HG03060 (cell line): ENCODE measurements around the gene FRAS1.

Experiments
- ATAC-seq: cut with Tn5 transposase; IDR thresholded peaks from one replicate; pipeline ENCODE4 v1.9.1; 2021; ENCODE audit warnings: low read depth, moderate number of reproducible peaks; ENCODE audit not compliant: unreplicated experiment

The FRAS1 gene

DNA sequence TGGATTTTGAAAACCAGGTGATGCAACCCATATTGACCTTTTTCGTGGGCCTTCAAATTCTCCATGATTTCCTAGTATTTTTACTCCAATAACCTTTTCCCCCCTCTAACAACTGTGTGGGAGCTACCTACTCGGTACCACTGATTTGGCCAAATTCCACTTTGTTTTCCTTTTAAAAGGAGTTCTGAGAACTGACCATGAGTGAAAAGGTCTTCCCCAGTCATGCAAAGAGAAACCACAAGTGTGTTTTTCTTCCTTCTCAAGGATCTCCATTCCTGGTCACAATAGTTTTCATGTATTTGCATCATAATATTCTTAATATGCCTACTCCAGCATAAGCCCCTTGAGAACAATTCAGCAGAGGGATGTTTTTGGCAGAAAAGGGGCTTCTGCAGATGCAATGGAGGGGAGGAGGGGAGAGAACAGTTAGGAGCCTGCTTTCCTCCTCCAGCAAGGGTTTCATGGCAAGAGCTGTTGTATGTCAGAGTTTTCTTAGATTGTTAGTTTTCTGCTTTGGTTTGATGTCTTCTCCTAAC, 299.2 kb downstream of the FRAS1 start:
- no peak for ATAC-seq

DNA sequence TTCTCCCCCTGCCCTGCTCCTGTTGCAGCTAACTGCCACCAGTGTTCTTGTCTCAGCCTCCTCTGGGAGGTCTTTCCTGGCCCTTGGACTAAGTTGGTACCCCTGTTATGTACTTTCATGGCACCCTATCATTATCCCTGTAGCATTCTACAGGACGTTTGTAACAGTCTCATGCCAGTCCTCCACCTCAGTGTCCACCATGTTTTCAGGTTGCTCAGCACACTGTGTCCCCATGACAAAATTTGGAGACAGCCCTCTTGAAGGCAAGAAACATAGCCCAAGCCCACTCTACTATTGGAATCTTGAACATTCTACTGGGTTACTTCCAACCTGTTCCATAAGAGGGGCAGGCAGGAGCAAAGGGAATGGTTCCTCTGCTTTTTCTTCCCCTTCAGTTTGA, 300.0 kb downstream of the FRAS1 start:
- ATAC-seq = no peak

DNA sequence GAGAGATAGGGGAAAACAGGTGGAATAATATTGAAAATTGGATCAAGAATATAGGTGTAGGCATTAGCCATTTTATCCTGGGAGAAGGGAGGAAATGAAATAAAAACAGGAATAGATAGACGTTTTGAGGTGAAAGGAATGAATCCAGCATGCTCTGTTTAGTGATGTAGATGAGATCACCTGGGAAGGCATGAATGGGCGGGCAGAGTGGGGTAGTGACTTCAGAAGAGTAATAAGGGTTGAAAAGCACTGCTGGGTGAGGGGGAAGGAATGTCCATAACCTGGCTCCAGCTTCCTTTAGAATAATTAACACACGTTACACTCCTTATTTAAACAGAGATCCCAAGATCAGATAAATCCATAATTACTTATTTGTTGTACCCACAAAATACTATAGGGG, 303.3 kb downstream of the FRAS1 start:
- ATAC-seq = no peak

DNA sequence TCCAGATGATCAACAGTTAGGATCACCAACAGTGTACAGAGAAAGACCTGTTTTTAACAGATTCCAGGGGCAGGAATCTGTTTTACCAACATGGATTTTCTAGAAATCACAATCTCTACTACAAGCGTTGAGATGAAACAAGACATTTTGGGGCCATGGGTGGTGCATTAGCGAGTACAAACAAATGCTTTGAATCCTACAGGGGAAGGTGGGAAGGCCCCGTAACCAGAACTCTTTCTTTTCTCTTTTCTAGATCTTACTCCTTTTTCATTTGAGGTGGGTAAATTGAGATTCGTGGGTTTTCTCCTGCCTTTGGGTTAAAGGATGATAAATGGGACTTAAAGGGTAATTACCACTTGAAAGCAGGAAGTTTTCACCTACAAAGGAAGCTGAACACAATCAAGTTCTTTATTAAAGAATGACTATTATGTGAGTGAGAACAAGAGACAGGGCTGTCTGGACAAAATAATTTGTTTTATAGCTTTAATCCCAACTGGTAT, 304.5 kb downstream of the FRAS1 start:
- ATAC-seq = no peak

DNA sequence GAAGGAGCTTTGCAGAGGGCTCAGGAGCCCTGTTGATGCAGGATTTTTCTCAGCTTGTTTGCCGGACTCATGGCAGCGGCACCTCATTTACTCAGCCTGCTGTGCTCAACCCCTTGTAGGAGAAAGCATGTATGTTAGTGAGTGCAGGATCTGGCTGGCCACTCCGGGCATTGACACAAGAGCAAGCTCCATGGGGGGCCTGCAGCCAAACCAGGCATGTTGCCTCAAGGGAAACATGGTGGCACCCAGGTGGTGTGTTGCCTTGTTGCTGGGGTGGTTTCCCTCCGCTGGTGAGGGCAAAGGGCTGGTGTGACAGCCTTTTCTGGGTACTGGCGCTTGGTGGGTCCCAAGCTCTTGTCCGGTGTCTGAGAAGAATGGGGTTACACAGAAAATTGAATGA, 305.2 kb downstream of the FRAS1 start:
- ATAC-seq = no peak

DNA sequence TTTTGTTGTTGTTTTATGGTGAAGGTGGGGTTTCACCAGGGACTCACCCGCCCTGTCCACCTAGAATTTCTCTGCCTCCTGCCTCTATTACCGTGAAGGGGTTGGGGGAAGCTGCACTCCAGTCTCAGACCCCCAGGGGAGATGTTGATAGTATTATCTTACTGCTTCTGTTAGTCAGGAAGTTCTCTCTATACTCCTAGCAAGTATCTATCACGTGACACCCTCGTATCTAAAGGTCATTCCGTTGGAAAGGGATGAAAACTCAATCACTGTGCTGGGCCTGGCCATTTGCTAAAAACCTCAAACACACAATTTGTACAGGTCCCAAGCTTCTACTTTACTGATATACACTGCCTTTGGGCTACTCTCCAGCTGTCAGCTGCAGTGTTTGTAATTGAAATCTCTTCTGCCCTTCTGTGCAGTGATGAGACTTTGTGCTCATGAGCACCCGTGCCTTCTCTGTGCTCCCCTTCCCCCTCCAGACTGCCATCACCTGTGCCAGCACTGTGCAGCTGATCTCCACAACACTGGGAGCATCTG, 306.0 kb downstream of the FRAS1 start:
- no peak for ATAC-seq

DNA sequence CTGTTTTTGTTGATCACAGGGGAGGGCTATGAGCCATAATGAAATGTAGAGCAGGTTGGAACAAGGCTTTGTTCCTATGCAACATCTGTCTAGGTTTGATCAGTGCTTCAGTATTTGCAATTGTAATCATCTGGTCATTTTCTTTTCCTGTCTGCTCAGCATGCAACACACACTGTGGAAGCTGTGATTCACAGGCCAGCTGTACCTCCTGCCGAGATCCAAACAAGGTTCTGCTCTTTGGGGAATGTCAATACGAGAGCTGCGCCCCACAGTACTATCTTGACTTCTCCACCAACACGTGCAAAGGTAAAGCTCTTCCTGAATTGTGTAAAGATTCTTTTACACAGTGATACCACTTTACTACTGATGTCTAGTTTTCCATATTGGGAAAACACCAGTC, 312.6 kb downstream of the FRAS1 start:
- no peak for ATAC-seq

DNA sequence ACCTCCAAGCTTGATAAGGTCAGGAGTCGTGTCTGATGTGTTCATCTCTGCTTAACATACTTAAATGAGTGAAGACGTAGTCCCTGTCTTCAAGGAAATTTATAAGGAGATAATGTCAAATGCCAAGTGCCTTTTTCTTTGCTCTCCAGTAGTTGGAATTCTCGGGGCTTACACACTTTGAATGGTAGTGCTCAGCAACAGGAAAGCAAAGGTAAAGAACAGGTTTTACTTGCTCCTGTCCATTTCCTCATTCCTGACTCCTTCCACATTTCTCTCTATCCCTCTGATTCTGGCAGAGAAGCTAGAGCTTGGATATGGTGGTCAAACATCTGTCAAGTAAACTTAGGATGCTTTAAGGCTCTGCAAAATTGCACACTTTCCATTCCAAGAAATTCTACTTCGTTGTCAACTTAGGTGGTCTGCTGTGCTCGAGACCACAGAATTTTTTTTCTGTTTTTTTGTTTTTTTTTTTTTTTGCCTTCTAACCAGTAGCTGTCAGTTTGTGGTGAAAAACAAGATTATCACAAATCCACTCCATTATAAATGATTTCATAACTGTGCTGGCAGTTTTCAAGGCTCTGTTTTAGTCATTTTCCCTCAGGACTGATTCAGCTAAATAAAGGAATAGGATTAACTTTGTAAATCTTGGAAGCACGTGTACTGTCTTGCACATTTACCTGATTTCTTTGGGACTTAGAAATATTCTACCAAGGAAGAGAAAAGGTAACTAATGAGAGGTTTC, 313.7 kb downstream of the FRAS1 start:
- no peak for ATAC-seq

DNA sequence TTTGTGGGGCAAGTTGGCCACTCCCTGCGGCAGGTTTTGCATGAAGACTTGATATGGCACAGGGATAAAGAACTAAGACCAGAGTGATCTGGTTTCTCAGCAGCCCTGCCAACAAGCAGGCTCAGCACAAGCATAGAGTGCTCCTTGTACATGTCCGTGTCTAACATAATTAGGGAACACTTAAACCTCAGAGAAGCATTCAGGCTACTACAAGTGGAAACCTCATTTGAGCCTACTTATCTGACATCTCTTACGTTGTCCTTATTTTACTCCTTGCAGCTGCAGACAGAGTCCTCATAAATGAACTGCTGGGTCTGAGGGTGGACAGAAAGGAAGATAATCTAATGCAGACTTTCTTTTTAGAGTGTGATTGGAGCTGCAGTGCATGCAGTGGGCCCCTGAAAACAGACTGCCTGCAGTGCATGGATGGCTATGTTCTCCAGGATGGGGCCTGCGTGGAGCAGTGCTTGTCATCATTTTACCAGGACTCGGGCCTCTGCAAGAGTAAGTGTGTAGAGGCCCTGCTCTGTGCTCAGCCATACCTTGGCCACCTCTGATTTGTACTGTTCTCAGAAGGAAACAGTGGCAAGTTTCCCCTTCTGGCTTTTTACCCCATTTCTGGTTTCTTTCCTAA, 315.3 kb downstream of the FRAS1 start:
- ATAC-seq = no peak

DNA sequence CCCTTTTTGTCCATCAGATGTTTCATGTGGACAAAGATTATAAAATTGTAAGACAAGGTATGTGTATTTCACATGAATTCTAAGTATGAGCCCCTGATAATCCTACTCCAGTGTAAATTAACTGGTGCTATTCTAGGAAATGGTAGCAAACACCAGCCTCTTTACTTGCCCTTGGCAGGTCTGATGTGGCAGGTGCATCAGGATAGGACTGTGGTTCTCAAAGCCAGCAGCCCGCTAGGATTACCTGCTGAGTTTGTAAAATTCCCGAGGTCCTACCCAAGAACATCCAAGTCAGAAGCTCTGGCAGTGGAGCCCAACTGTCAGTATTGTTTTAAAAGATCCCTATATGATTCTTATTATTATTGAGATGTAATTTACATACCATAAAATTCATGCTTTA, 320.4 kb downstream of the FRAS1 start:
- no peak for ATAC-seq

DNA sequence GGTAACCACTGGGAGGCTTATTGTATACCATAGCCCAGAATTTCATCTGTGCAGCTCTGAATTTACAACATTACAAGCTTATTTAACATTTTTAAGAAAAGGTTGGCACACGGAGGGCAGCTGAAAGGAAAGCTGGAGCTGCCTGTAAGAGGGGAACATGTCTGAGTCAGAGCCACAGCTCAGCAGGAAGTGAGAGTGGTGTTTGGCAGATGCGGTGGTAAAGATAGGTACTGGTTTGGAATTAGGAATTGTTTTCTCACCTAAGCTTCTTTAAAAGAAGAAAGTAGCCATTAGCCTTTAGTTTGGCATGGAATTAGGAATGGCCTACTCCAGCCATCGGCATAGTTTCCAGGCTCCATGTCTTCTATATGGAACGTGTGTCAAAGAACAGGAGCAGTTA, 321.9 kb downstream of the FRAS1 start:
- no peak for ATAC-seq

DNA sequence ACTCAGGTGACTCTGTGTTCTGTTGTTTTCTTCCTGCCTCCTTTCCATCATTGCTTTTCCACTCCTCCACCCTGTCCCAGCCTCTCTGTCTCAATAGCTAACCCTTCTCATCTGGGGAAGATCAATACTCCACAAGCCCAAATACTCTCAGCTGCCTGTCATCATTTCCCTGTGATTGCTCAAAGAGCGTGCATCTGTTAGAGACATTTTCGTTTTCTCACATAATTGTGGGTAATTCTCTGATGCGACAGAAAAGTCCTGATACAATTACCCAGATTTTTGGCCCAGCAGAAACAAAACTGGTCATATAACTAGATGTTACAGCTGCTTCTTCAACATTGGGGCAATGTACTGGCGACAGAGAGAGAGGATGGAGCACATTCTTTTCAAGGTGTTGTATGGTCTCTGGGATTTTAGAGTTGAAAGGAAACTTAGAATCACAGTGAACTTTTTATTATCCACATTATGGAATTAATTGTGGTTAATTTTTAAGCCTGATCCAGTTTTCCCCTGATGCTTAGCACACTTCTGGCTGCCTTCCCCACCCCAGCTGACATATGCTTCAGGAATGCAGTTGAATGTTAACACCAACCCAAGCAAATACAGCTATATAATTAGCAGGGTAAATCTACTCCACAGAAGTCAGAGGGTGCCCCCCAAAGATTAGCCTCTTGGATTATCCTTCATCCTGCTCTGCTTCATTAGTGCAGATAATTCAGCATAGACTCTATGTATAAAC, 323.0 kb downstream of the FRAS1 start:
- no peak for ATAC-seq

DNA sequence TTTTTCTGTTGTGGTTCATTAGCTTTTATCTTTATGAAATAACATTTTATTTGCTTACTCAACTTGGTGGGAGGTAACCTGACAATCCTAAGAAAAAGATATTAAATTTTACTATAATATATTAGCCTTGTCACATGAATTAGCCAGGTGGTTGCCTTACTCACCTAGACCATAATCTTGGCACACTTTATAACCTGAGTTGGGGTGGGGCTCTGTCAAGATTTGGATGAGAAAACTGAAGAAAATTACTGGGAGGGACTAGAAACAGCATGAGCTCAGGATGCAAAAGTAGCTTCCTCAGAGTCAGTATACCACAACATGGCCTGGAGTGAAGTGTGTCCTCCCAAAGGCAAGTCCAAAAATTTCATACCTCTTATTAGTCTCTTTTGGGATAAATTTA, 329.6 kb downstream of the FRAS1 start:
- ATAC-seq = no peak

DNA sequence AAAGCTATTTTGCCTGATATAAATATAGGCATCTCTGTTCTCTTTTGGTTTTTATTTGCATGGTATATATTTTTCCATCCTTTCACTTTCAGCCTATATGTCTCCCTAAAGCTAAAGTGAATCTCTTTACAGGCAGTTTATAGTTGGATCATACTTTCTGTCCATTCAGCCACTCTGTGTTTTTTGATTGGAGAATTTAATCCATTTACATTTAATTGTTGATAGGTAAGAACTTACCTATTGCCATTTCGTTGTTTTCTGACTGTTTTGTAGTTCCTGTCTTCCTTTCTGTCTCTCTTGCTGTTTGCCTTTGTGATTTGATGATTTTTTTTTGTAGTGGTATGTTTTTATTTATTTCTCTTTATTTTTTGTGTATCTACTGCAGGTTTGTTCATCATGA, 338.5 kb downstream of the FRAS1 start:
- no peak for ATAC-seq

DNA sequence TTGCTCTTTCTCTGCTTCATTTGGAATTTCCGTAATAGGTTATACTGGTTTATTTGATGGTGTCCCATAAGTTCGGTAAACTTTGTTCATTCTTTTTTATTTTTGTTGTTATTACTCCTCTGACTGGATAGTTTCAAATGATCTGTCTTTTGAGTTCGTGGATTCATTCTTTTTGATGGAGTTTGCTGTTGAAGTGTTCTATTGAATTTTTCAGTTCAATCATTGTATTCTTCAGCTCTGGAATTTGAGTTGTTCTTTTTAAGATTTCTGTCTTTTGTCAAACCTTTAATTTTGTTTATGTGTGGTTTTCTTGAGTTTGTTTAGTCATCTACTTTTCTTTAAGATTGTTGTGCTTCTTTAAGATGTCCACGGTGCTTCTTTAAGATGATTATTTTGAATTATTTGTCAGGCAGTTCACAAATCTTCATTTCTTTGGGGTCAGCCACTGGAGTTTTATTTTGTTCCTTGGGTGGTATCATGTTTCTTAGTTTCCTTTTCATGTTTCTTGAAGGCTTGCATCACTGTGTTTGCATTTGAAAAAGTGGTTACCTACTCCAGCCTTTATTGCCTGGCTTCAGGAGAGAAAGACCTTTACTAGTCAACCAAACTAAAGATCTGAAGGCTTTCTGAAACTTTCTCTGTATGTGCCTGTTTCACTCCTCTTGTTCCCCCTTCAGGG, 339.6 kb downstream of the FRAS1 start:
- ATAC-seq = no peak

DNA sequence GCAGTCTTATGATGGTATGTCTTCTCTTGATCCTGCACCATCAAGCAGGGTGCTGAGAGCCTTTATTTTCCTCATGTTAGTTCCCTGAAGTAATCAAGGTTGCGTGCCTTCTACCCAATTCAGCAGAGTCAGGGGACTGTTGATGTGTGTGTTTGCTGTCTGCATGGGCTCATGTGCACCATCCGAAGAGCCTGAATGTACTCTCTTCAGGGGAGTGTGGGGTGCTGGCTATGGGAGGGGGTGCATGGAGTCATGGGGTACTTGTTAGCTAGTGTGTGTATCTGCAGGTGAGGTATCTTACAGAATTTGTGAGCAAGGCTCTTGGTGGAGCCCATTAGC, 340.1 kb downstream of the FRAS1 start:
- ATAC-seq = no peak

DNA sequence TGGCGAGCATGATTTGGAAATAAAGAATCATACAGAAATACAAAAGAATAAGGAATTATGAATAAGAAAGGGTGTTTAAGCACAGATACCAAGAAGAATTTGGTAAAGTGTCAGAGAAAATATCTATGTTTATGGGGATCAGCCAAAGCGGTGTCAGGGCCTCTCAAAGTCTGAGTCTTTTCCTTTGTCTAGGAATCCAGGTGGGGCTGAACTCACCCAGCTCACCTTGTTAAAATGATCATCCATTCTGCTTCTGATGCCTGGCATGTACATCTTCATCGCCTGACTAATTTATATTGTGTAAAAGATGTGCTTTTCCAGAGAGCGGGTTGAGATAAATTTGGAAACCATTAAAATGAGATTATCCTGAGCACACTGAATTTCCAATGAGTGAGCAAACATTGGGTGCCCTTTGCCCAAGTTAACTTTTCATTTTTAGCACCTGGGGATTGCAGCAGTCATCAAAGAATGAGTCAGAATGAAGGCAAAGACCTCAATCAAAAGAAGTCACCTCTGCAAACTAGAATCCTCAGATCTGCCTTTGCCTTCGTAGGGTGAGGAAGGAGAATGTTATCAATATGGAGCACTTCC, 352.6 kb downstream of the FRAS1 start:
- ATAC-seq = no peak

DNA sequence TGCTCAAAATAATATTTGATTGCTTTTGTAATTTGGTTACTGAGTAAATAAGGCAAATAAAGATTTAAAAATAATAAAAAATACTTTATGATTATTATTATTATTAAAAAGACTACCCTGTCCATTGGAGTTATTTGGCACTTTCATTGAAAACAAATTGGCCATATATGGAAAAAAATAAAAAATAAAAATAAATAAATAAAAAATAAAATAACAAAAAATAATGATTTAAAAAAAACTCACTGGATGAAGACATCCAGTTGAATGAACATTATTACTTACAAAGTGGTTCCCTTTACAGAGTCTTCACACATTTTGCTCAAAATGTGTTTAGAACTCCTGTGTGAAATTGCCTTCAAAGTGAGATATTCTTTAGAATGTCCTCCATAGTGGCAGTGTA, 353.1 kb downstream of the FRAS1 start:
- ATAC-seq = no peak

DNA sequence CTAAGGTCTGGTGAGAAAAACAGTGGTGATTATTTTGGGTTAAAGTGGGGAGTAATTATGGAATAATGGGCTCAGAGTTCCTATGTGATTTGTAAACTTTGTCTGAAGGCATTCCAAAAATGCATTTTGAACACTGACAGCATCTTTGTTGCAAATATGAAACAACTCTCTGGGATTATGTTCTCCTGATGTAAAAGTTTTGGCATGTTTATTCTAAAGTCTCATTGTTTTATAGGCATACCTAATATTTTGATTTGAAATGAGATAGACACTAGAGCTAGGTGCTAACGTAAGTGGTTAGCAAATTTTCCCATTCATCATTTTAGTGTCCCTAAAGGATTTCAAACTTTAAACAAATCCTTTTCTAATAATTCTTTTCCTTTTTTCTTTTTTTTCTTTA, 353.6 kb downstream of the FRAS1 start:
- no peak for ATAC-seq

DNA sequence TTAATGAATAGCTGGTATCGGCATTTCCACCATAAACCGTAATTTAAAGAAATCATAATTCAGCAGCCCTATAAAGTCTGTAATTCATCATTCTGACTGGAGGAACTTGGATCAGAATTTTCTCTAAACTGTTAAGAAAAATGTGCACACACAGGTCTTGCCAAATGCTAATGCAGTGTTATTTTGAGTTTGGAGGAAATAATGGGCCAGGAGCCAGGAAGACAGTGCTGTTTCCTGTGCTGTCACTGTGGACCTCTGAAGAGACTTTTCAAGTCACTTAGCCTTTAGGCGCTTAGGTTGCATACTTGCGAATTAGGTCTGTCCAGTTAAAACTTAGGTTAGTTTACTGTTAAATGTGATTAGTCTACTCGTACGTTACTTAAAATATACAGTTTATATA, 357.0 kb downstream of the FRAS1 start:
- ATAC-seq = no peak
